HG02885 (cell line): Measurements from ENCODE around the gene CEP63.

ENCODE experiments used
- ATAC-seq: cut with Tn5 transposase; IDR thresholded peaks from one replicate; pipeline ENCODE4 v1.9.1; 2021; ENCODE audit warnings: mild to moderate bottlenecking; ENCODE audit not compliant: unreplicated experiment, poor library complexity

Gene CEP63

GRCh38 chr3:134485718-134486576, at the start of gene CEP63, which contains the start of gene ANAPC13:
Gene CEP63, plus strand, starts transcription at chr3:134486057. Its CDS starts 9,264 bp downstream, at chr3:134495321.
Gene ANAPC13, minus strand, starts transcription at chr3:134485985. Its CDS starts 3,081 bp downstream, at chr3:134482904.
- peak; percentile 83 for ATAC-seq

GRCh38 chr3:134437211-134437752, 48.6 kb upstream of the CEP63 start:
- no peak for ATAC-seq

GRCh38 chr3:134441321-134441720, 44.5 kb upstream of the CEP63 start:
- no peak for ATAC-seq

GRCh38 chr3:134441821-134442220, 44.0 kb upstream of the CEP63 start:
- ATAC-seq: no peak

DNA sequence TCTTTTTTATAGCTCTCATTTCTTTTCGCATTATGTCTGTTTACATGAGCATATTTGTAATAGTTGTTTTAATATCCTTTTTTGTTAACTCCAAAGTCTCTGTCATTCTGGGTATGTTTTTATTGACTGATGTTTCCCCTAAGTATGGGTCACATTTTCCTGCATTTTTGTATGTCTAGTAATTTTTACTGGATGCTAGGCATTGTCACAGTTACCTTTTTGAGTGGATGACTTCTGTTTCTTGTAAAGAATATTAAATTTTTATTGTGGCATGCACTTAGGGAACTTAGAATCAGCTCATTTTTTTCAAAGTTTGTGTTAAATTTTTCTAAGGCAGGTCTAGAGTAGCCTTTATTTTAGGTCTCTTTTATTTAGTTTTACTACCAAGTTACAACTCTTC, 40.8 kb upstream of the CEP63 start:
- ATAC-seq: no peak

- no peak for ATAC-seq
These were observed 40.2 kb upstream of the CEP63 start for GRCh38 chr3:134445636-134446035.

DNA sequence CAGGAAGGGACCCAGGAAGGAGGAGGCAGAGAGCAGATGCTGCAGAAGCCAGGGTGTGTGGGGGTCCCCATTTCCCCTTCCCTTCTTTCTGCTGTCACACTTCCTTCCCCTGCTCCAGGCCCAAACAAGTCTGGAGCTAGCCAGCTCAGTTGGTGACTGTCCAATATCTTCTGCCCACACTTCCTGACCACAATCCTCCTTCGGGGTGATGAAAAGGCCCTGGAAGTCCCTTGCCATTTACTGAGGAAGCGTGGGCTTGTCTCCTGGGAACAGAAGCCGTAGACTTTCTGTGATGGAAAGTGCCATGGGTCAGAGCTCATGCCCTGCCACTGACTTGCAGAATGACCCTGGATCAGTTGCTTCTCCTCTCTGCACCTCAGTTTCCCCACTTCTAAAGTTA, 39.1 kb upstream of the CEP63 start:
- no peak for ATAC-seq

GRCh38 chr3:134447351-134447750, 38.5 kb upstream of the CEP63 start:
- no peak for ATAC-seq

DNA sequence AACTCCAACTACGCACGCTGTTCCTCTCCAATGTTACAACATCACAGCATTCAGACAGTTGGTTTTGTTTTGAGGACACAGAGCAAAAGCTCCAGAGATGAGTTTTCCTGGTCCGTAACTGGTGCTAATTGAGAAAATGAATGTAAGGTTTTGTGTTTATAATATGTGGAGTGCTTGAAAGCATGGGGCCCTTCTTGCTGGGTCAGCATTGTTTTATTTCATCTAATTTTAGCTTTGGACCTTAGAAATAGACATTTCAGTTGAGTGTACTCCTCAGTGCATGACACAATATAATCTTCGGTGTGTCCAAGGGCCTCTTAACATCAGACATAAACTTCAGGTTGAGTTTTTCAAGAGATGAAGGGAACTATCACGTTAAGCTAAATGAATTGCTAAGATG, 37.2 kb upstream of the CEP63 start:
- no peak for ATAC-seq

GRCh38 chr3:134449277-134449676, 36.6 kb upstream of the CEP63 start:
- ATAC-seq: no peak

GRCh38 chr3:134449951-134450350, 35.9 kb upstream of the CEP63 start:
- ATAC-seq: no peak

DNA sequence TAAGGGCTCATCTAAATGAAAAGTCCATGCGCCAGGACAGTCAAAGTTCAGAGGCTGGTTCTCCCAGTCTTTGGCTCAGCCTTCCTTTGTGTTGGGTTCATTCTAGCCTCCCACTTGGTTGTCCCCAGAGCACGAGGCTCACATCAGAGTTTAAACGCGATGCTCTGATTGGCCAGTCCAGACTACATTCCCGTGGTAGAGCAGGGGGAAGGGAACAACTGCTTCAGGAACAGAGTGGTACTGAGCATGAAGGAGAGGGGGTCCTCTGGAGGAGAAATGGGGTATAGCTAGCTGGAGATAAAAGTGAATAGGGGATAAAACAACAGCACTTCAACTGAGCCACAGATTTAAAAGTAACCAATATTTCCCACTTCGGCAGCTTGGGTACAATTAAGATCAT, 32.2 kb upstream of the CEP63 start:
- no peak for ATAC-seq

DNA sequence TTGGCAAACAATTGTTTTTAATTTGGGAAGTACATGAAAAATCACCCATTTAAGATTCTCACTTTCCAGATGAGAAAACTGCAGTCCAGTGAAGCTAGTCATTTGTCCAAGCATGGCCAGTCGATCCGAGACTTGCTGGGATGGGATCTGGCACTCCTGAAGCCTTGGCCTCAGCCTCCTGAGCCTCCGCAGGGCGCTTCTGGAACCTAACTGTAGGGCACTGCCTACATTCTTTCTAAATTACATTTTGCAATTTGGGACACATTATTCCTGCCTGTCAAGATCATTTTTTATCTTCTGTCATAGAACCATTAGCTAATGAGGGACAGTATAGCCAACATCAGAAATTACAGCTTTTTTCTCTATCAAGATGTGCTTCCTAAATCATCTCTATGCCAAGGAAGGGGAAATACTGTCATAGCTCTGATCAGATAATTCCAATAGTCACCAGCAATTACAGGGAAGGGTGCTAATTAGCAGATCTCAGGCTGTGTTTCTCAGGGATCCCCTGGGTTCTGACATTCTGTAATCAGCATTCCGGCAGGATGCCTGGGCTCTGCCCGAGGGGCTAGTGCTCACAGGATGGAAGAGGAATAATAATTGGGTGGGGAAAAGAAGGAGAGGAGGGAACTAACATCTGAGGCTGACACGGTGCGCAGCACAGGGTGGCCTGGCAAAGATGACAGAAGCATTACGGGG, 28.3 kb upstream of the CEP63 start:
- no peak for ATAC-seq

- no peak for ATAC-seq
These were observed 27.4 kb upstream of the CEP63 start for GRCh38 chr3:134458406-134458945.

GRCh38 chr3:134459562-134459961, 26.3 kb upstream of the CEP63 start:
- ATAC-seq: no peak

DNA sequence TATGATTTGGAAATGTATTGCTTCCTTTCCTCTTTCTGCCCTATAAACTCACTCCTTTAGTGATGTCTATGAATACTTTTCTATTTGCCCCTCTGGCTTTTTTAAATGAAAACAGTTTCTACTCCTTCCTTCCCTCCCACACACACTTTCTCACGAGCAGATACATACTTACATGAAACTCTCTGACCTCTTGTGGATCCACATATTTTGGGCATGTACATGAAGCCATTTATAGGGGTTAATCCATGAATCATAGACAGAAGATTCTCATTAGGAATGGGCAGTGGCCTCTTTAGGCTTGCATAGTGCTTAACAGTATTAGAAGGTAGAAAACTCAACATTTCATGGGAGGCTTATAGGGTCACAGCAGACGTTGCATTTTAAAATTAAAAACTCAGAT, 24.9 kb upstream of the CEP63 start:
- ATAC-seq: no peak

GRCh38 chr3:134462331-134462941, 23.4 kb upstream of the CEP63 start:
- ATAC-seq: no peak

DNA sequence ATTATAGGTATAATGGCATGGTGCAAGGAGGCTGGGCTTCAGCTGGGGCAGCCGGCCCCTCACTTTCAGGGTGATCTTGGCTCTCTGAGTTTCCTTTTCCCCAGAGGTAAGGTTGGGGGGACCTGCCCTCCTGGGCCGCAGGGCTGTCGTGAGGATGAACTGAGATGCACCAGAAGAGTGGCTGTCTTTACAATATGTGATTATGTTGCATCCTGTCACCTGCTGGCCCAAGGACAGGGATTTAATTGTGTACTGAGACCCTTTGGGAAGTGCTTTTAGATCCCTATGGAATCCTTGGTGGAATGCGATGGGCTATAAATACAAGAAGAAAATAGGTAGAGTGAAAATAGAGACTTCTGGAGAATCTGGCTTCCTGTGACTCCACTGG, 22.2 kb upstream of the CEP63 start:
- ATAC-seq: no peak

DNA sequence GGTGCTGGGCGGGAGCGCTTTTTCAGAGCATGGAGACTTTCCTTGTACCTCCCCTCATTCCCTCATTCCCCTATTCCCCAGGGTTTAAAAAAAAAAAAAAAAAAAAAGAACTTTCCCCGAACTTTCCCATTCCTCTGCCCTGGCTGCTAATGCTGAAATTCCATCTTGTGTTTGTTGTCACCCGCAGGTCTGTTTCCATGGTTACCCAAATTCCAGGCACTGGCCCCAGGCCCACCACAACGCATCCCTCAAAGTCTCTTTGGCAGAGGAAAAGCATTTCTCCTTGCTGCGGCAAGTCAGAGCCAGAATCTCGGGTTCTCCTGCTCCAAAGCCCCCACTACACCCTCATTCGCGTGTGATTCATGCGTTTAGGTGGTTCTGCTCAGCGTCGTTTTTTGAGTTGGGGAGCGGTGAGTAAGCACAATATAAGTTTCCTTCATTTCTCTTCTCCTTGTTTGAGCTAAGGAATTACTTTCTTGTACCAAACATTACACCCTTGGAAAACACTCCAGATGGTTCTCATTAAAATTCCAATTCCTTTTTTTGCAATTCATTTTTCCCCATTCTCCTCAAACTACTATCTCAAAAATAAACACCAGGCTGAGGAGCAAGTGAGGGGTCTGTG, 21.7 kb upstream of the CEP63 start:
- no peak for ATAC-seq

DNA sequence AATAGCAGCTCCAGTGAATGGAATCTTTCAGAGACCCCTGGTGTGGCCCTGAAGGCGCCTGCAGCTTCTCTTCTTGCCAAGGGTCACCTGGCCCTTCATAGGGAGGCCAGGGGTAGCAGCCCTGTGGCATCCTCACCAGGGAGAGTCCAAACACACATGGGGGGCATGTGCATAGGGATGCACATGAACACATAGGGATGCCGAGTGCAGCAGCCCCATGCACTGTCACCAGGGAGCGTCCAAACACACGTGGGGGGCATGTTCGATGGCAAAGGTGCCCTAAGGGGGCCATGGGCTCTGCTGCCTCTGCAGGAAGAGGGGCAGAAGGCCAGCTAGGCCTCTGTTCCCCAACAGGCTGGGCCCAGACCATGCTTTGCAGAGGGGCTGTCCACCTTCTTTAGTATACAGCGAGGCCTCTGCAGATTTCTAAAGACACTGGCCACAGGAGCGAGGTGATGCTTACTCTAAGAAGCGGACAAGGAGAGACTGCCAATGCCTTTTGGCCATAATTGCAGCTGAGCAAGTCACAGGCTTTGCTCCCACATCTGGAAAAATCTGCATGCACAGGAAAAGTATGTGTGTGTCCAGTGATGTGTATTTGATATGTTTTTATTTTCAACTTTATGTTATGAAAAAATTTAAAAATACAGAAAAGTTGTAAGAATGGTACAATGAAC, 21.0 kb upstream of the CEP63 start:
- no peak for ATAC-seq
